Smooth muscle cell (in vitro differentiated cells): ENCODE data around the gene NAALADL2. TPM values are rescaled to one million over a fixed set of nuclear protein-coding genes. Genes with fewer than 3 reads are reported as not detected.

ENCODE experiments used
- DNase-seq: peaks from one replicate; lab custom pipeline; 2025; ENCODE audit not compliant: unreplicated experiment; lab: John Stamatoyannopoulos, UW
- H2AFZ ChIP-seq: fragments of 200-600 bp; sonication (generic); 2 replicates; pipeline ENCODE4 v1.6.0; 2016; ENCODE audit warnings: antibody characterized with exemption, low read depth, mild to moderate bottlenecking
- H3F3A ChIP-seq: fragments of 200-600 bp; sonication (generic); 2 replicates; pipeline ENCODE4 v1.6.0; 2017; ENCODE audit warnings: antibody characterized with exemption, low read depth
- H3K27ac ChIP-seq: fragments of 200-600 bp; sonication (generic); 2 replicates; pipeline ENCODE4 v1.5.1; 2016; ENCODE audit warnings: low read depth, mild to moderate bottlenecking
- H3K27me3 ChIP-seq: fragments of 200-600 bp; sonication (generic); 2 replicates; pipeline ENCODE4 v1.6.1; 2016; ENCODE audit warnings: low read depth, mild to moderate bottlenecking
- H3K36me3 ChIP-seq: fragments of 200-600 bp; sonication (generic); 2 replicates; pipeline ENCODE4 v1.5.1; 2016; ENCODE audit warnings: low read depth
- H3K4me1 ChIP-seq: fragments of 200-600 bp; sonication (generic); 2 replicates; pipeline ENCODE4 v1.5.1; 2016; ENCODE audit warnings: low read depth
- H3K4me2 ChIP-seq: fragments of 200-600 bp; sonication (generic); 2 replicates; pipeline ENCODE4 v1.6.0; 2016; ENCODE audit warnings: mild to moderate bottlenecking
- H3K4me3 ChIP-seq: fragments of 200-600 bp; sonication (generic); 2 replicates; pipeline ENCODE4 v1.5.1; 2016; ENCODE audit warnings: mild to moderate bottlenecking
- H3K79me2 ChIP-seq: fragments of 200-600 bp; sonication (generic); 2 replicates; pipeline ENCODE4 v1.6.0; 2016; ENCODE audit warnings: low read depth, mild to moderate bottlenecking
- H3K9ac ChIP-seq: fragments of 200-600 bp; sonication (generic); 2 replicates; pipeline ENCODE4 v1.6.0; 2016; ENCODE audit warnings: low read depth
- H3K9me3 ChIP-seq: fragments of 200-600 bp; sonication (generic); replicated peaks from 2 replicates; pipeline ENCODE4 v1.5.1; 2016; ENCODE audit warnings: low read depth
- H4K20me1 ChIP-seq: fragments of 200-600 bp; sonication (generic); 2 replicates; pipeline ENCODE4 v1.6.0; 2016; ENCODE audit warnings: low read depth
- WGBS: methylation state at CpG from one replicate; pipeline ENCODE4 v1.1.7; 2016; ENCODE audit warnings: low lambda C conversion rate; 5-methylcytosine and 5-hydroxymethylcytosine counted together
- polyA plus RNA-seq: library from polyadenylated mRNA; unstranded; fragments of >200 nt; fragmentation: Nextera tagmentation; extraction: Ambion mirVana; gene quantifications from 2 replicates; pipeline ENCODE4 v1.2.1, GENCODE V29; 2016
- total RNA-seq: library from RNA; depleted of rRNA; stranded (reverse); fragments of >200 nt; gene quantifications from 2 replicates; pipeline ENCODE4 v1.2.3, GENCODE V29; 2014
- TF ChIP-seq, protein P1 (sequence below): fragments of 200-600 bp; sonication (generic); IDR thresholded peaks from 2 replicates; pipeline ENCODE4 v1.5.1; 2017; ENCODE audit warnings: borderline replicate concordance, mild to moderate bottlenecking, antibody characterized with exemption; ENCODE audit not compliant: insufficient read depth, poor library complexity, severe bottlenecking

Gene NAALADL2
- total and polyA plus RNA-seq, 2 experiments from 2014 or later, result 2.5 to 13.8 TPM

DNA sequence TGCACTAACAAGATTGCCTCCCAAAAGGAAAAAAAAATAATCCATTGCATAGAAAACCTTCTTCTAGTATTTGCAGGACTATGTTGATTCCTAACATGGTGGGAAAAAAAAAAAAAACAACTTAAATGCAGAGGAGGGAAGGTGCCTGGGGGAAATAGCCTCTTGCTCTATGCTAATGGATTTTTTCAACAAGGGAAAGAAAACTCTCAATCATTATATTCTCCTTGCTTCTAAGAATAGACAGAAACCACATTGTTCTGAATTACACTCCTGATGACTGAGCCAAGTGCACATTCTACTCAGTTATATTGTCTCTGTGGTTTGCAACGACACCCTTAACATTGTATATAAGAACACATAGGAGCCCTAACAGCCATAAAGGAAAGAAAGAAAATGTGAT is 760.2 kb downstream of the NAALADL2 start:
- no peak overlapping the region for H3K4me2 ChIP-seq
- no peaks in the 10 kb centered on the region for H3K27me3 ChIP-seq
- WGBS, result 86% methylated on average over 1 of the region's 1 CpG
- no peak overlapping the region for H3K27ac ChIP-seq
- no peak overlapping the region for H3K4me3 ChIP-seq
- no peak for DNase-seq
- H3K9me3 ChIP-seq, result no peaks in the 10 kb centered on the region
- H4K20me1 ChIP-seq, result no peaks in the 10 kb centered on the region
- no peaks in the 10 kb centered on the region for H3K4me1 ChIP-seq
- H3K36me3 ChIP-seq, result no peaks in the 10 kb centered on the region
- no peaks in the 10 kb centered on the region for H3F3A ChIP-seq
- H2AFZ ChIP-seq, result no peak overlapping the region
- TF ChIP-seq, protein P1, sequence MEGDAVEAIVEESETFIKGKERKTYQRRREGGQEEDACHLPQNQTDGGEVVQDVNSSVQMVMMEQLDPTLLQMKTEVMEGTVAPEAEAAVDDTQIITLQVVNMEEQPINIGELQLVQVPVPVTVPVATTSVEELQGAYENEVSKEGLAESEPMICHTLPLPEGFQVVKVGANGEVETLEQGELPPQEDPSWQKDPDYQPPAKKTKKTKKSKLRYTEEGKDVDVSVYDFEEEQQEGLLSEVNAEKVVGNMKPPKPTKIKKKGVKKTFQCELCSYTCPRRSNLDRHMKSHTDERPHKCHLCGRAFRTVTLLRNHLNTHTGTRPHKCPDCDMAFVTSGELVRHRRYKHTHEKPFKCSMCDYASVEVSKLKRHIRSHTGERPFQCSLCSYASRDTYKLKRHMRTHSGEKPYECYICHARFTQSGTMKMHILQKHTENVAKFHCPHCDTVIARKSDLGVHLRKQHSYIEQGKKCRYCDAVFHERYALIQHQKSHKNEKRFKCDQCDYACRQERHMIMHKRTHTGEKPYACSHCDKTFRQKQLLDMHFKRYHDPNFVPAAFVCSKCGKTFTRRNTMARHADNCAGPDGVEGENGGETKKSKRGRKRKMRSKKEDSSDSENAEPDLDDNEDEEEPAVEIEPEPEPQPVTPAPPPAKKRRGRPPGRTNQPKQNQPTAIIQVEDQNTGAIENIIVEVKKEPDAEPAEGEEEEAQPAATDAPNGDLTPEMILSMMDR, result no peak
- H3K79me2 ChIP-seq, result no peaks in the 10 kb centered on the region
- no peak overlapping the region for H3K9ac ChIP-seq

DNA sequence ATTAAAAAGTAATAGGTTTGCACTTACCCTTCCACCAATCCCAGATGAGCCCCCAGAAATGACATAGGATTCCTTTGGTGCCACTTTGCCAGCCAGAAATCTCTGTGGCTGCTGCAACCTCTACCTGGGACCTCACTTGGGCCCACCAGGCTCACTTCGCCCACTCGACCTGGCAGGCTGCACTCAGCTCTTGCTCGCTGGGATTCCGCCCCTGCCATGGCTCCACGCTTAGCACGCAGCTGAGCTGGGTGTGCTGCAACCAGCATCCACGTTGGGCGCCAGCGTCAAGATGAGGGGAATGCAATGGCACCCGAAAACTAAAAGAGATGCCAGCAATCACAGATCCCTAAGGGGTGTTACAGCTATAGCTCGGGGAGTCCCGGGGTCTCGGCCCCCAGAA is 761.0 kb downstream of the NAALADL2 start:
- H3K9ac ChIP-seq, result no peak overlapping the region
- WGBS, result 95% methylated on average over 13 of the region's 13 CpGs
- H3K4me1 ChIP-seq, result no peaks in the 10 kb centered on the region
- H3K36me3 ChIP-seq, result no peaks in the 10 kb centered on the region
- H3K27ac ChIP-seq, result no peak overlapping the region
- no peak for DNase-seq
- H3K9me3 ChIP-seq, result no peaks in the 10 kb centered on the region
- H3F3A ChIP-seq, result no peaks in the 10 kb centered on the region
- no peaks in the 10 kb centered on the region for H4K20me1 ChIP-seq
- no peaks in the 10 kb centered on the region for H3K79me2 ChIP-seq
- no peak overlapping the region for H3K4me3 ChIP-seq
- TF ChIP-seq, protein P1, result no peak
- no peaks in the 10 kb centered on the region for H3K27me3 ChIP-seq
- H3K4me2 ChIP-seq, result no peak overlapping the region
- H2AFZ ChIP-seq, result no peak overlapping the region

DNA sequence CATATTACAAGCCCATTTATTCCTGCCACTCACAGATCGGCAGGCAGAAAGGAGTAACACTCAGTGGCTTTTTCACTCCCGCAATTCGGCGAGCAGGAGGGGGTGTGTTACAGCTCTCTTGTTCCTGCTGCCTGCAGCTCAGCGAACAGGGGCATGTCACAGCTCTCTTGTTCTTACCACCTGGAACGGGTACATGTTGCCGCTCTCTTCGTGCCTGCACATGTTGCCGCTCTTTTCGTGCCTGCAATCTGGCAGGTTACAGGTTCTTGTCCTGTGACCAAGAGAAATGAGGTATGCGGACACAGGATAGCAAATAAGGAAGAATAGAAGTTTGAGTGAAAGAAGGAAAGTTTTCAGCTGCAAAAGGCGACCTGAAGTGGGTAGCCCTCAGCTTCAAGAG is 761.4 kb downstream of the NAALADL2 start:
- H3K27ac ChIP-seq, result no peak overlapping the region
- 92% methylated on average over 12 of the region's 12 CpGs for WGBS

DNA sequence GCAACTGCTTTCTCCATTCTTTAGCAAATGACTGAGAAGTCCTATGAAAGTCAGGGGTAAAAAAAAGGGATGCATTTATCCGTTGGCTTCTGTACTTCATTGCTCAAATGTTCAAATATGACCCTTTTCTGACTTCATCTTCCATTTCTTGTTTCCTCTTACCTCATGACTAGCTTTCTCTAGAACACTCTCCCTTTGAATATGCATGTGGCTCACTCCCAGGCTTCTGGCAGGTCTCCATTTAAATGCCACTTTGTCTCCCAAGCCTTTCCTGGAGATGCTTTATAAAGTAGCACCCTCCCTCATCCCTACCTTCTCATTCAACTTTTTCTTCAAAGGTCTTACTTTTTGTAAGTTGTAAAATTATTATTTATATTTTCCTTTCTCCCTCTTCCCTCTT is 781.8 kb downstream of the NAALADL2 start:
- Histone ChIP-seq H3K36me3 (no peaks in the 10 kb centered on the region), H3F3A (no peaks in the 10 kb centered on the region), H3K9me3 (no peaks in the 10 kb centered on the region), H3K27me3 (no peaks in the 10 kb centered on the region), H3K4me1 (no peaks in the 10 kb centered on the region), H3K4me3 (no peak overlapping the region), H3K9ac (no peak overlapping the region), H3K79me2 (no peaks in the 10 kb centered on the region), H2AFZ (no peak overlapping the region), H3K4me2 (no peak overlapping the region), H3K27ac (no peak overlapping the region), H4K20me1 (no peaks in the 10 kb centered on the region)
- no peak for DNase-seq
- 90% methylated on average over 1 of the region's 1 CpG for WGBS
- TF ChIP-seq, protein P1, result no peak

More for the DNA sequence above, 761.4 kb downstream of the NAALADL2 start:
- no peaks in the 10 kb centered on the region for H3K27me3 ChIP-seq
- H3K9me3 ChIP-seq, result no peaks in the 10 kb centered on the region
- no peak overlapping the region for H3K9ac ChIP-seq
- no peaks in the 10 kb centered on the region for H3K79me2 ChIP-seq
- H2AFZ ChIP-seq, result no peak overlapping the region
- no peaks in the 10 kb centered on the region for H3K36me3 ChIP-seq
- DNase-seq, result no peak
- no peaks in the 10 kb centered on the region for H4K20me1 ChIP-seq
- no peaks in the 10 kb centered on the region for H3K4me1 ChIP-seq
- H3K4me3 ChIP-seq, result no peak overlapping the region
- TF ChIP-seq, protein P1, result no peak
- H3F3A ChIP-seq, result no peaks in the 10 kb centered on the region
- no peak overlapping the region for H3K4me2 ChIP-seq
